Umbilical cord (tissue), 1 donor: ENCODE measurements around the gene SEC11C. TPM values are rescaled to one million over a fixed set of nuclear protein-coding genes. Genes with fewer than 3 reads are reported as not detected.

ENCODE experiments used
- total RNA-seq: library from RNA; depleted of rRNA; stranded (reverse); fragments of >200 nt; gene quantifications from one replicate; pipeline ENCODE4 v1.2.3, GENCODE V29; 2014; ENCODE audit warnings: low replicate concordance; ENCODE audit not compliant: insufficient read depth

The SEC11C gene
- total RNA-seq, 1 donor from 2014 or later: 10.8 TPM

Other genes starting within 250 kb of the SEC11C start
- gene GRP, start 80.3 kb downstream of the SEC11C start, total RNA-seq: not detected
- 3.4 TPM for gene RAX, start 133.6 kb downstream of the SEC11C start, total RNA-seq
- gene CPLX4, start 178.8 kb downstream of the SEC11C start, total RNA-seq: 2.4 TPM
- gene LMAN1, start 219.4 kb downstream of the SEC11C start, total RNA-seq: 170 TPM